Upper lobe of right lung (tissue), 1 donor: ENCODE results near the gene RXRA. TPM values are rescaled to one million over a fixed set of nuclear protein-coding genes. Genes with fewer than 3 reads are reported as not detected.

Experiments
- ATAC-seq: fragments of 200-7000 bp; cut with Tn5 transposase; one replicate; pipeline ENCODE4 v1.9.1; 2020; ENCODE audit warnings: mild to moderate bottlenecking, moderate library complexity
- DNase-seq: peaks from one replicate; pipeline ENCODE4 v3.0.0-alpha.2; 2020
- H3K27ac ChIP-seq: fragments of 200-600 bp; one replicate; pipeline ENCODE4 v1.8.0; 2022
- H3K27me3 ChIP-seq: fragments of 200-600 bp; one replicate; pipeline ENCODE4 v1.8.0; 2022; ENCODE audit warnings: mild to moderate bottlenecking
- H3K36me3 ChIP-seq: fragments of 200-600 bp; one replicate; pipeline ENCODE4 v1.8.0; 2022
- H3K4me1 ChIP-seq: fragments of 200-600 bp; one replicate; pipeline ENCODE4 v1.8.0; 2022
- H3K4me3 ChIP-seq: fragments of 200-600 bp; one replicate; pipeline ENCODE4 v1.8.0; 2022; ENCODE audit warnings: mild to moderate bottlenecking
- H3K9me3 ChIP-seq: fragments of 200-600 bp; one replicate; pipeline ENCODE4 v1.8.0; 2022
- intact Hi-C: fragments of 100-400 bp; cut with DNase I; formaldehyde crosslinking; loops from one replicate; pipeline ENCODE4 v1.11.0; 2022
- total RNA-seq: library from RNA; stranded (reverse); fragmentation: NEBNext Ultra II Directional; extraction: Animal tissue kit (Norgen Biotek cat#: 25700); gene quantifications from one replicate; pipeline ENCODE4 v1.2.1, GENCODE V29; 2021
- TF ChIP-seq, protein P1 (sequence below): fragments of 200-600 bp; IDR thresholded peaks from one replicate; pipeline ENCODE4 v1.8.0; 2022; ENCODE audit warnings: antibody characterized with exemption
- donor health status: DM: no; HTN: yes; CAD: no; lungs with severe emphysema.

Gene RXRA
- total RNA-seq, 1 donor from 2014 or later = 80.6 TPM

DNA sequence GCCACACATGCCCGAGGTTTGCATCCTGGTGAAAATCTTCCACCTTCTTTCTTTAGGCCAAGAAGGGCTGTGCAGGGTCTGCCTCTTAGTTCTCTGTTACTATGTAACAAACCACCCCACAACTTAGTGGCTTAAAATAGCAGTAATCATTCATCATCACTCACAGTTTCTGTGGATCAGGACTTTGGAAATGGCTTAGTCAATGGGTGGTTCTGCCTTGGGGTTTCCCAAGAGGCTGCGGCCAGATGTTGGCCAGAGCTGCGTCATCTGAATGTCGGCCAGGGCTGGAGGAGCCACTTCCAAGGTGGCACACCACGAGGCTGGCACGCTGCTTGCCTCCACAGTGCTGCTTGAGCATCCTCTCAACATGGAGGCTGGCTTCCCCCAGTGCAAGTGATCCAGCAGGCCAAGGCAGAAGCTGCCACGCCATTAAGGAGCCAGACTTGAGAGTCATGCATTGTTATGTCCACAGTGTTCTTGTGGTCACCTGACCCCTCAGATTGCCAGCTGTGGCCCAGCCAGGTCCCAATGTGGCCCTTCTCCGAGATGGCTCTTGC is 135.2 kb downstream of the RXRA start:
- DNase-seq (no peak), ATAC-seq (no peak)
- Histone ChIP-seq H3K4me3 (no peak overlapping the region), H3K4me1 (peaks cover 6% of the 10 kb centered on the region), H3K36me3 (no peaks in the 10 kb centered on the region), H3K27ac (no peak overlapping the region), H3K27me3 (no peaks in the 10 kb centered on the region), H3K9me3 (no peaks in the 10 kb centered on the region)
- TF ChIP-seq, protein P1, sequence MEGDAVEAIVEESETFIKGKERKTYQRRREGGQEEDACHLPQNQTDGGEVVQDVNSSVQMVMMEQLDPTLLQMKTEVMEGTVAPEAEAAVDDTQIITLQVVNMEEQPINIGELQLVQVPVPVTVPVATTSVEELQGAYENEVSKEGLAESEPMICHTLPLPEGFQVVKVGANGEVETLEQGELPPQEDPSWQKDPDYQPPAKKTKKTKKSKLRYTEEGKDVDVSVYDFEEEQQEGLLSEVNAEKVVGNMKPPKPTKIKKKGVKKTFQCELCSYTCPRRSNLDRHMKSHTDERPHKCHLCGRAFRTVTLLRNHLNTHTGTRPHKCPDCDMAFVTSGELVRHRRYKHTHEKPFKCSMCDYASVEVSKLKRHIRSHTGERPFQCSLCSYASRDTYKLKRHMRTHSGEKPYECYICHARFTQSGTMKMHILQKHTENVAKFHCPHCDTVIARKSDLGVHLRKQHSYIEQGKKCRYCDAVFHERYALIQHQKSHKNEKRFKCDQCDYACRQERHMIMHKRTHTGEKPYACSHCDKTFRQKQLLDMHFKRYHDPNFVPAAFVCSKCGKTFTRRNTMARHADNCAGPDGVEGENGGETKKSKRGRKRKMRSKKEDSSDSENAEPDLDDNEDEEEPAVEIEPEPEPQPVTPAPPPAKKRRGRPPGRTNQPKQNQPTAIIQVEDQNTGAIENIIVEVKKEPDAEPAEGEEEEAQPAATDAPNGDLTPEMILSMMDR = no peak
- intact Hi-C loops = no loop called here

DNA sequence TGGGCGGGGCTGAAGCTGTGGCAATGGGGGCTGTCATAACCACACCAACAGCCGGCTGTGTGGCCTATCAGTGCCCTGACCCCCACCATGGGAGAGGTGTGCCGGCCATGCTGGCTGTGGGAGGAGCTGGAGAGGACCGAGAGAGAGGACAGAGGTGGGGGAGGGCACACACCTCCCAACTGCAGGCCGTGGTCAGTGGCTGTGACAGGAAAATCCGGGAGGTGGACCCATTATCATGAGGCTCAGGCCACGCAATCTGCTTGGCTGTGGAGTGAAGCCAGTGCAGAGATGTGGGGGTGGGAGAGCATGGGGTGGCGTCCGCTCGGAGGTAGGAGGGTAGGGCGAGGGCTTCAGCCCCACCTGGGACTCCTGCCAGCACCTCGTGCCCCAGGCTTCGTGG is 136.1 kb downstream of the RXRA start:
- no peak for DNase-seq
- Histone ChIP-seq H3K4me3 (no peak overlapping the region), H3K9me3 (no peaks in the 10 kb centered on the region), H3K4me1 (no peaks in the 10 kb centered on the region), H3K27ac (no peak overlapping the region), H3K27me3 (no peaks in the 10 kb centered on the region), H3K36me3 (no peaks in the 10 kb centered on the region)
- intact Hi-C loops = no loop called here
- no peak for ATAC-seq
- TF ChIP-seq, protein P1 = no peak

DNA sequence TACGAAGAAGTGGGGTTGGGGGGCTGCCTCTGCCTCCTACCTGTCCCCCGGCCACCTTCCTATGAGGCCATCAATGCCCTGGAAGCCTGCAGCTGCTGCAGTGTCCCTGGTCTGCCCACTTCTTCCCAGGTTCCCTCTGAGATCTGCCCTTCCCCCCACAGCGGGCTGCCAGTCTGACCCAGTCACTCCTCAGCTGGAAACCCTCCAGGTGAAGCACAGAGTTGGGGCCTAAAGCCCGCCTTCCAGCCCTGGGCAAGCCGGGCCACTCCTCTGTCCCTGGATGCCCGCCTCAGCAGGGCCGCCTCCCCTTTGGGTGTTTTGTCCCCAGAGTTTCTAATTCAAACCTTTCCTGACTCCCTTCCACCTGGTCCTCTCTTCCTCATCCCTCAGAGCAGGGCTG is 137.0 kb downstream of the RXRA start:
- no peak overlapping the region for H3K27ac ChIP-seq
- ATAC-seq = no peak
- no peaks in the 10 kb centered on the region for H3K27me3 ChIP-seq
- H3K4me3 ChIP-seq = no peak overlapping the region
- DNase-seq = no peak
- no peaks in the 10 kb centered on the region for H3K9me3 ChIP-seq
- intact Hi-C loops = no loop called here
- H3K4me1 ChIP-seq = no peaks in the 10 kb centered on the region
- TF ChIP-seq, protein P1 = no peak
- no peaks in the 10 kb centered on the region for H3K36me3 ChIP-seq

DNA sequence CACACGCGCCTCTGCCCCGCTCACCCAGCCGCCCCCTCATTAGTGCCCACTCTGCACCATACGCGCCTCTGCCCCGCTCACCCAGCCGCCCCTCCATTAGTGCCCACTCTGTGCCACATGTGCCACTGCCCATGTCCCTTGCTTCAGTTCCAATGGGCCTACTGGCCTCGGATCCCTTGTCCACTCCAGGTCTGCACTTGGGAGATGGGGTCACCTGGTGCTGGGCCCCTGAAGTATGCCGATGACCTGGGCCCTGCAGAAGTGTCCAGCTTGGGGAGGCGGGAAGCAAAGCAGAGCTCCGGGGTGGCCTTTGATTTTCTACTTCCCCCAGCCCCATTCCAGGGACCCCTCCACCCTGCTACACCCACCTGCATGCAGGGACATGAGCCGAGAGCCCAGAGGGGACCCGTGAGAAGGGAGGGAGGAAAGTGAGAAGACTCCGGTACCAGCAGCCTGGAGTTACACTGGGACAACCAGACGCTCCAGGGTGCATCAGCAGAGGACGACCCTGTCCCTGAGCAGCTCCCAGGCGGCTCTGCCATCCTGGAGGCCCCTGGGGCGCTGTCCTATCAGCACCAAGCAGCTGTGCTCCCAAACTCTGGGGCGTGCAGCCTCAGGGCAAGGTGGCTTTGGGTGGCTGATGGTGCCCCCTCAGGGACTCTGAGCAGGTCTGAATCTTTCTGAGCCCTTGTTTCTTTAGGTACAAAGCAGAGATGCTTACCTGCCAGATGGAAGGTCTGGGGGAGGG is 140.8 kb downstream of the RXRA start:
- intact Hi-C loops = no loop called here
- TF ChIP-seq, protein P1 = no peak
- Histone ChIP-seq H3K4me3 (no peak overlapping the region), H3K27ac (no peak overlapping the region), H3K27me3 (no peaks in the 10 kb centered on the region), H3K36me3 (no peaks in the 10 kb centered on the region), H3K9me3 (no peaks in the 10 kb centered on the region), H3K4me1 (peaks cover 10% of the 10 kb centered on the region)
- no peak for DNase-seq
- ATAC-seq = no peak

DNA sequence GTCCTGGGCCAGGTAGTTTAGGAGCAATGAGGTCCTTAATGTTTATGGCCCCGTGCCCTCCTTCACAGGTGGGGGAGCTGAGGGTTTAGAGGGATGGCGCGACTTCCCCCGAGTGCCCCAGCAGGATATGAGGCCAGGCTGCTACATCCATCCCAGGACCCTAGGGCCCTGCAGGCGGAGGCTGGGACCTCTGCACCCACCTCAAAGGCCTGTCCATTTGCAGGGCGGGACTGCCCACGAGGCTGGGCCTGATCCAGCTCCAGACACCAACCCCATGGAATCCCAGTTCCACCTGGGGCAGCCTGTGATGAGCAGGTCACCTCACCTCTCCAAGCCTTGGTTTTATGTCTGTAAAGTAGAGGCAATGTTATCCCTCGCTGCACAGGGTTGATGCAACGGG is 142.1 kb downstream of the RXRA start:
- Histone ChIP-seq H3K27me3 (no peaks in the 10 kb centered on the region), H3K36me3 (no peaks in the 10 kb centered on the region), H3K9me3 (no peaks in the 10 kb centered on the region), H3K4me1 (peaks cover 10% of the 10 kb centered on the region), H3K27ac (no peak overlapping the region), H3K4me3 (no peak overlapping the region)
- ATAC-seq (no peak), DNase-seq (no peak)
- TF ChIP-seq, protein P1 = no peak
- intact Hi-C loops = no loop called here
